ENCODE results near the gene ZNF787.

Gene ZNF787

DNA sequence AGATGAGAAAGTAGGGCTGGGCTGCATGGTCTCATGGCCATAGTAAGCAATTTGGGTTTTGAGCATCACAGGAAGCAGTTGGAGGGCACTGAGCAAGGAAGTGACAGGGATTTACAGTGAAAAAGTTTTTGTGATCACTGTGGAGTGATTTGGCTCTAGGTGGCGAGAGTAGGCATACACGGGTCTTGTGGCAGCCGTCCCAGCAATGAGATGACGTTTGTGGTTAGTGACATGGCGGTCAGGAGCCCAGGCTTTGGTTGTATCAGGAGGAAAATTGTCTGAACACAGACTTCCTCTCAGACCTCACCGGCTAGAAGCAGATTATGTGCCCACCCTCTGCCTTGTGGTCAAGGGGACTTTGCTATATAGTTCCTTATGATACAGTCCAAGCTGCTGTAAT, 23.3 kb upstream of the ZNF787 start:
- DNase-seq (ENCODE audit: low read depth in 2 of 2): no peak

DNA sequence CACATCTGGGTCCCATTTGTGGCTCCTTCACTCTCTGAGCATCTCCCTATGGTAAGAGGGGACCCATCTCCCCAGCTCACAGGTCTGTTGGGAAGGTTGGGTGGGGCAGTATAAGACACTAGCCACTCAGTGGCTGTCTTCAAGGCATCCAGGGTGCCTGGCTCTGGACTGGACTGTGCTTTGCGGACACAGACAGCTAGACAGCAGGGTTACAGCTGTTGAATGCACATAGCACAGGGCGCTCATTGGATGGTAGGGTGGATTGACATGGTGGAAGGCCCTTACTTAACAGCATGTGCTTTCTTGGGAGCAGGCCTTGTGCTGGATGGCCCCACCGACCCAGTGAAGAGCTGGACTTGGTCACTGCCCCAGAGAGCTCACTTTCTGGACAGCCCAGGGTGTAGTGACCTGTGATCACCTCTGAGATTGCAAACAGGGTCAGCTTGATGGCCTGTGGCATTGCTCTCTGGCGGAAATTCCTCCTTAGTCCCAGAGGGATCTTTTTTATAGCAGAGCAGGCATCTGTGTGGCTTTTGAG, 21.9 kb upstream of the ZNF787 start:
- no peak for DNase-seq (ENCODE audit: low read depth in 2 of 2)

DNA sequence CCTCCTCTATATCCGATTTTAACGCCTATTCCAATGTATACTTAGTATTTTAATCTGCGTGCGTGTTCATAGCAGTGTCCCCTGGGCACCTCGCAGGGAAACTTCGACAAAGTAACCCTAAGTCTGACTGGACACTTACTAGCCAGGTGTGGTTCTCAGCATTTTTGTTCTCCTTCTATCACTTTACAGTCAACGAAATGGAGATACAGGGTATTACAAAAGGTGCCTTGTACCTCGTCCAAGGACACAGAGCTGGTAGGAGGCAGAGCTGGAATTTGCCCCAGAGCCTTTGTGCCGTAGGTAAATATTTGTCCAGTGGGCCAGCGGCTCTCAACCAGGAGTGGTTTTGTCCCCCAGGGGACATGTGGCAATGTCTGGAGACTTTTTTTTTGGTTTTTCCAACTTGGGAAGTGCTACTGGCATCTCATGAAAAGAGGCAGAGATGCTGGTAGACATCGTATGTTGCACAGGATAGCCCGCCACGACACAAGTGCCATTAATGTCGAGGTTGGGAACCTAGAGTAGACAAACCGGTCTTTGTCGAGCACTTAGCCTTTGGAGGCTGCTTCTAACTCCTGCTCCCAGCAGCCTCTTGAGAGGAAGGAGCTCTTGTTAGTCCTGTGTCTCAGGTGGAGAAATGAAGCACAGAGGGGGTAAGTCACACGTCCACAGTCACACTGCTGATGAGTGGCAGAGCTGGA, 21.1 kb upstream of the ZNF787 start:
- DNase-seq (ENCODE audit: low read depth in 2 of 2): no peak

DNA sequence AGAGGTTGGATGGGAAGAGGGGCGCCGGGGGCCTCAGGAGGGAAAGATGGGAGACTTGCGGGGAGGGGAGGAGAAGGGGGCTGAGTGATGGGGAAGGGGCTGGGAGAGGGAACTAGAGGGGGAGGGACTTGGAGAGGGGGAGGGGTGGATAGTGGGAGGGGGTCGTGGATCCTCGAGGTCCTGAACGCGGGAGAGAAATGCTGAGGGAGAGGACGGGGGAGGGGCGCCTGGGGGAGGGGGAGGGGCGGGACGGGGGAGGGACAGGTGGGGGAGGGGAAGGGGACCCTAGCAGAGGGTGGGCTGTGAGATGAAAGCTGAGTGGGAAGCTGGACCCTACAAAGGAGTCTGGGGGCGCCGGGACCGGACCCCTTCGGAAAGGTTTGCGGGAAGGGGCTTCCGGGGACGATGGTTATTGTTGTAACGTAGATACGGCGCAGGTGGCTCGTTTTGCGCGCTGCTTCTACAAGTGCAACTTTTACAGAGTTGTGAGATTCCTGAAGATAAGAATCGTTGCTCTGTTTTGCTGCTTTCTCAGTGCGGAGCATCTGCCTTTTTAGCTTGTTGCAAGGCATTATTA, 20.4 kb upstream of the ZNF787 start:
- DNase-seq (ENCODE audit: low read depth in 2 of 2): no peak

DNA sequence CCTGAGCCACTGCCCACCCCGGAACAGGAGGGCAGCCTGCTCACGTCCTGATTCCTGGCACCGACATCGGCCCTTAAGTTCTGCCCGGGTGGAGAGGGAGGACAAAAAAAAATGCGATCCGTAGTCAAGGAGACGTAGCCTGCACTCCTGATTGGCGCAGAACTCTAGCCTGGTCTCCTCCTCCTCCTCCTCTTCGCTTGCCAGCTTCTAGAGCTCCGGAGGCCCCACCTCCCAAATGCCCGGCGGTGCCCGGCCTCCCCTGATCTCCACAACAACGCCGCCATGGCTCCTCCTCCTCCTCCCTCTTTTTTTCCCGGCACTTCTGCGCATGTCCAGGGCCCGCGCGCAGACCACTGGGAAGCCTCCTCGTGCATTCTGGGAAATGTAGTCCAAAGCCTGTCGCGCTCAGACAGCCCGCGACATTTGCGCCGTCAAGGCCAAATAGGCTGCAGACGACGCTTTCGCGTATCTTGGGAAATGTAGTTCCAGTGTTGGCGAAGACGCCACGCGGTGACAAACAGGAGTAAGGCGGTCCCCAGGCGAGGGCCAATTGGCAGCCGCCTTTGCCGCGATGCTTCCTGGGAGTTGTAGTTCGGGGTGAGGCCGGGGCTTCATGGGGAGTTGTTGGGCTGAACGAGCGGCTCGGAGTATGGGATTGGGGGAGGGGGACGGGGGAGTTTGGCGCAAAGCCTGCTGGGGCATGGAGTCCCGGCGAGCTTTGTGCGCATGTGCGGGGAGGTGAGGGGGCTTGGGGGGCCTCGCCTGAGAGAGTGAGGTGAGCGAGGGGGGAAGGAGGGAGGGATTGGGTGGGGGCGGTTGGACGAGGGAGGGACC, 19.7 kb upstream of the ZNF787 start, which contains the start of gene ZNF444:
ZNF444 (plus strand) TSS at position 705 of the 834 bp plus-strand sequence. CDS start 5,625 bp downstream, outside the sequence.
- peak; percentile 96 to 99 for DNase-seq (ENCODE audit: low read depth in 2 of 2)

DNA sequence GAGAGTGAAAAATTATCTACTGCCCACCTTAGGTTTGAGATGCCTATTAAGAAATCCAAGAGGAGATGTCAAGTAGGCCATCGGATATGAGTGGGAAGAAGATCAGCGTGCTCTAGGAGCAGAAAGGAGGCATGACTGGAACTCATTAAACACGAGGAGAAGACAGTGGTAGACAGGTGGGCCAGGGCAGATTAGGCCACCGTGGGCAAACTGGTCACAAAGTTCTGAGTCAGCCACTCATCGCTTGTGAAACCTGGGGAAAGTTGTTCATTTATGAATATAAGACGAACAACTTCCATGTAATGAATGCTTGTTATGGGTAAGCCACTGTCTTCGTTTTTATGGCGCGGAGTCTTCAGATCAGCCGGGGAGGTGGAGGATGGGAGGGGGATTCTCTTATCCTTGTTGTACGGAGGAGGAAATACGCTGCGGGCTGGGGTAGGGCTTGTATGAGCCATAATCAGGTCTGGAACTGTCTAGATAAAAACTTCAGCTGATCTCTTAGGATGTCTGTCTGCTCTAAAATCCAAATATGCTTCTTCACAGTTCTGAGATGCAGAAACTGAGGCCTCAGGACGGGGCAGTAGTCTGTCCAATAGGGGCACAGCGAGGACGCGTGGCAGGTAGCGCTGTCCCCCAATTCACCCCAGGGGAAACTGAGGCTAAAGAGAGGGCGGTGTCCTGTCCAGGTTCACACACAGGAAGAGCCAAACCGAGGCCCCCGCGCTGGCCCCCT, 18.9 kb upstream of the ZNF787 start:
- no peak for DNase-seq (ENCODE audit: low read depth in 2 of 2)

DNA sequence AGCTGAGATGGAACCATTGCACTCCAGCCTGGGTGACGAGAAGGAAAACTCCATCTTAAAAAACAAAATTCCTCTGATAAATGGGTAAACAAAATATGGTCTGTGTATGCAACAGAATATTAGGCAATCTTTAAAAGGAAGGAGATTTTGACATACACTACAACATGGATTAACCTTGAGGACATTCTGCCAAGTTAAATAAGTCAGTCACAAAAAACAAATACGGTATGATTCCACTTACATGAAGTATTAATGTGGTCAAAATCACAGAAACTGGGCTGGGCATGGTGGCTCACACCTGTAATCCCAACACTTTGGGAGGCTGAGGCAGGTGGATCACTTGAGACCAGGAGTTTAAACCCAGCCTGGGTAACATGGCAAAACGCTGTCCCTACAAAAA, 17.0 kb upstream of the ZNF787 start:
- DNase-seq (ENCODE audit: low read depth in 2 of 2): no peak

DNA sequence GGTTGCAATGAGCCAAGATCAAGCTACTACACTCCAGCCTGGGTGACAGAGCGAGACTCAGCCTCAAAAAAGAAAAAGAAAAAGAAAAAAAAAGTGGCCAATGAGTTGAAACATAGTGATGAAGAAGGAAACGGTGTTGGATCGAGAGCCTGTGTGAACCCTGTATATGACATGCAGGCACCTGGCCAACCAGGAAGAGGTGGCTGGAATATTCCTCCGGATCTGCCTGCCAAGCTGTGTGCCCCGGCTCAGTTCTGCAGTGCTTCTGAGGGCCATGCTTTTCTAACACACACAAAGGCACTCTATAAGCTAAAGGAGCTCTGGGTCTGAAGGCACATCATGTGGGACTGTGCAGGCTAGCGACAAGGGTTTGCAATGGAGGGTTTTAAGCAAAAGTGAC, 16.3 kb upstream of the ZNF787 start:
- DNase-seq (ENCODE audit: low read depth in 2 of 2): no peak

DNA sequence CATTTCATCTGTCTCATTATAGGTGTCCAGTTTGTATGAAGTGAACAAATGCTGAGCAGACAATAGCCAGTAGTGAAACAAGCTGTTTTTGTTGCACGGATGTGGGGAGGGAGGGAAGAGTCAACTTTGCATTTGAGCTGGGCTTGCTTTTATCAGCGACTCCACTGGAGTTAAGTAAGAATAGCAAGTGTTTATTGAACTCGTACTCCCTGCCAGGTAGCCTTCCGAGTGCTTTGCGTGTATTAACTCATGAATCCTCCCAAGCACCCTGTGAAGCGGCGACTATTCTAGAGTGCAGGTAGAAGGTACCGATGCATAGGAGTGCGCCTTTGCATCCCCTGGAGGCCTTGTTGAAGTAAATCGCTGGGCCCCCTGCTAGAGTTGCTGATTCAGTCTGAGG, 15.3 kb upstream of the ZNF787 start:
- DNase-seq (ENCODE audit: low read depth in 2 of 2): no peak

DNA sequence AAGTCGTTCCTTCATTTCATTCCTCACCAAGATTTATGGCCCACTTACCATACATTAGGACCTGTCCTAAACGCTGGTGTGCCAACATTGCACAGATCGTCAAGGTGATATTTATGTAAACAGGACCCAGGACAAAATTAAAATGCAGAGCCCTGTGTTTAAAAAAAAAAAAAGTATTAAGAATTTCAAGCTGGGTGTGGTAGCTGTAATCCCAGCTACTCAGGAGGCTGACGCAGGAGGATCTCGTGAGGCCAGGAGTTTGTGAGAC, 13.5 kb upstream of the ZNF787 start:
- no peak for DNase-seq (ENCODE audit: low read depth in 2 of 2)

DNA sequence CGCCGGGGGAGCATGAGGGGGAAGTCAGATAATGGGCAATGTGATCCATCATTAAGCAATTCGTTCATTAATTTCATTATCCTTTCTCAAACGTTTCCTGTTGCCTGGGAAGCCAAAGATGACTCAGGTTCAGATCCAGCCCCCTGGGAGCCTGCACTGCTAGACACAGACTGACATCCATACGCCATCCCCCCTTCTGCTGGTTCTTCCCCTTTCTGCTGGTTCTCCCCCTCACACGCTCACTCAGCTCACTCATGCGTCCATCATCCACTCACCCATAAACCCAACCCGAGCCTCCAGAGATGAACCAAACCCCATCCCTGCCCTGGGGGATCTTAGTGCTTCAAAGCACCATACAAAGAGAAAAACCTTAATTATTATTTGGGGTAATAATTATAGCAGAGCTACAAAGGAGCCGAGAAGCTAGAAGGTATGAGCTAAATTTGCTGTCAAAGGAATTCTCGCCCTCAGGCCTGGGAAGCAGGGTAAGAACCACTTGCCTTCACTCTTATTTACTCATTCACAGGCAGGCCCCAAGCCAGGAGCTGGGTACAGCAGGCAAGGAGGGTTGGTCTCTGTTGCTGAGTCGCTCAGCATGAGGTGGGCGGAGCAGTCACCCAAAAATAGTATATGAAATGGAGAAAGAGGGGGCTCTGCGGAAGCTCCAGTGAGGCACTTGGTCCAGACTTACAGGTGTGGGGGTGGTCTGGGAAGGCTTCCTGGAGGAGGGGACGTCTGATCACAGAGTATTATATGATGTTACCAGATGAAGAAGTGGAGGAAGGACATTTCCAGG, 13.0 kb upstream of the ZNF787 start:
- no peak for DNase-seq (ENCODE audit: low read depth in 2 of 2)

DNA sequence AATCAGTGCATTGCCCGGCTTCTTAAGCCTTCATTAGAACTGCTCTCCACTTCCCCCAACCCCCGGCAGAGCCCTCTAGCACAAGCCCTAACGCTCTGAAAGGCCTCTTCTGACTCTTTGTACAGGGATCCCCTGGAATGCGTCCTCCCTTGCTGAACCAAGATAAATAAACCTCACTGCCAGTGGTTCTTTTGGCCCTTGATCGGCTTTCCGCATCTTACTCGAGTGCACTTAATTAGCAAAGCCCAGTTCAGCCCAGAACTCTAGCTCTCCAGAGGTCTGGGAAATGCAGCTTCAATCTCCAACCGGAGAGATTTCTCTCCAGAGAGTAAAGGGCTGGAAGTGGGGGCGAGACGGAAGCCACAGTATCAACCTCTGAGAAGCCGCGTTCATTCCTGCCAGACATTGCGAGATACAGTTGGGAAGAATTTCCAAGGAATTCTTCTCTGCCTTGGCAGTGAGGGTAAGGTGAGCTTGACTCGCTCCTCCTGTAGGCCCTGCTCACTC, 11.3 kb upstream of the ZNF787 start:
- no peak for DNase-seq (ENCODE audit: low read depth in 2 of 2)

DNA sequence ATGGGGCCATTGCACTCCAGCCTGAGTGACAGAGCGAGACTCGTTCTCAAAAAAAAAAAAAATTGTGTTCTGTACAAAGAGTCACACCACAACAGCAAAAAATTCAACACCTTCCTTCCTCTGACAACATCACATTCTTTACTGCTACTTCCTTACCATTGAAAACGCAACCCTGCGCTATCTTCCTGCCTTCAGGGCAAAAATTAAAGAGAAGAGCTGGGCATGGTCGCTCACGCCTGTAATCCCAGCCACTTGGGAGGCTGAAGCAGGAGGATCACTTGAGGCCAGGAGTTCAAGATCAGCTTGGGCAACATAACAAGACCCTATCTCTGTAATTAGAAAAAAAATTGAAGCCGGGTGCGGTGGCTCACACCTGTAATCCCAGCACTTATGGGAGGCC, 10.6 kb upstream of the ZNF787 start:
- DNase-seq (ENCODE audit: low read depth in 2 of 2): no peak

DNA sequence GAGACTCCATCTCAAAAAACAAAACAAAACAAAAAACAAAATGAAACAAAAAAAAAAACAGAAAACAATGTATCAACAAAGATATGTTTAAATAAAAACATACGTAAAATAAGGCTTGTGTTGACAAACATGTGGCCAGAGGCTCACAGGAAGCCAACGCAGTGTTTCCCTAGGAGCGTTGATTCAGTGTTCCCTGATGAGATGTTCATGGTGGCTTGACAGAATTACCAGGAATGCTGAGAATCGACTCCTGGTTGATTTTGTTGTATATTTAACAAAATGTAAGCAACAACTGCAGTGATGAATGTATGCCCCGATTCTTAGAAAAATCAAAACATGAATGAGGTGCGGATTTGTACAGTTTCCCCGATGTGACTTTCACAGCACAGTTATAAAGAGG, 8.9 kb upstream of the ZNF787 start:
- DNase-seq (ENCODE audit: low read depth in 2 of 2): no peak

DNA sequence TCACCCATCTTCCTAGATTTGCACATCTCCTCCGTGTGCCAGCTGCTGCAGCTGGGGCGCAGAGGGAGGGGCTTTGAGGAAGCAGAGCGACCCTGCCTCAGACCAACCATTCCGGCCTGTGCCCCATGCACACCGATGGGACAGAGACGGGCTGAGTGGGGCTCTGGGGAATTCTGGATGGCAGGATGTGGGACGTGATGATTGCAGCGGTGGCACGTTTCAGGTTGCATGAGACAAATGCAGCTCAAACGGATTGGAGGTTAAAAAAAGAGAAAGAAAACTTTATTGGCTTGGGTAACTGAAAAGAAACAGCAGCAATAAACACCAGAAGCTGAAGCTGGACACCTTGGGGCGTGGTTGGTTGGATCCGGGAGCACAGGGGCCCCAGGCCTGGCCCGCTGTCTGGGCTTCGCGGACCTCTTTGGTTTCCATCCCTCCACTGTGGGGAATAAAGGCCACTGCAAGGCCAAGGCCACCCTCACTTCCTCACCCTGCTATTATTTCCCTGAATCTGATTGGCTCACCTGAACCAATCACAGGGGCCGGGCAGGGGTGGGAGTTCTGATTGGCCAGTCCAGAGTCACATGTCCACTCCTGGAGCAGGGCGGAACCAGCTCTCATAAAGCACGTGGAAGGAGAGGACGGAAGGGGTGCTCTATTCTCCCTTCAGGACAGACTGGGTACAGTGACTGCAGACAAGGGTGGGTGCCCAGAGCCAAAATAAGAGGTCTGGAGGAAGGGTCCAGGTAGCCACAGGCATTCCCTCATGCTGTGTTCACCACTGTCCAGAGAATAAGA, 6.1 kb upstream of the ZNF787 start:
- no peak for DNase-seq (ENCODE audit: low read depth in 2 of 2)

DNA sequence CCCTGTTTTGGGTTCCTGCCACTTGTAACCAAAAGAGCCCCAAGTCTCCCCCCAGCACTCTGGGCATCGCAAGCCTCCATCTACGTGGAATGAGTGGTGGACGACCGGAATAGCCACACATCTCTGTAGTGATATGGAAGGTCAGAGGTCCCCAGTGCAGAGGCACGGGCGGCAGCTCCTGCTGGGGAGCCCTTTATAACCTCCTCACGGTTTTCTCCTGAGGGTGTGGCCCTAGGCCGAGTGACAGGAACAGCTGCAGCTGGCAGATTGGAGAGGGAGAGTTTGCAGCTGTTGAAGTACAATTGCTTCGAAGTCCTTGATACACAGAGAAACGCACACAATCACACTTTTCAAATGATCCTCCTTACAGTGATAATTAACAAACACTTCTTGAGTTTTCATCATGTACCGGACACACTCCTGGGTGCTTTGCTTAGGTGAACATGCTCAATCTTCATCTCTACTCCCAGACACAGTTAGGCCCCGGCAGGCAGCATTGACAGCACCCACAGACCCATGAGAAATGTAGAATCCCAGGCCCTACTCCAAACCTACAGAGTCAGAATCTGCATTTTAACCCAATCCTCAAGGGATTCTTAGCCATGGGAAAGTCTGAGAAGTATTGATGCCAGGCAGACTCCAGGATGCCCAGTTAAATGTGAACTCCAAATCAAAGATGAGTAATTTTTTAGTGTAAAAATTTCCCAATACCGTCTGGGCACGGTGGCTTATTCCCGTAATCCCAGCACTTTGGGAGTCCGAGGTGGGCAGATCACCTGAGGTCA, 4.9 kb upstream of the ZNF787 start:
- no peak for DNase-seq (ENCODE audit: low read depth in 2 of 2)

DNA sequence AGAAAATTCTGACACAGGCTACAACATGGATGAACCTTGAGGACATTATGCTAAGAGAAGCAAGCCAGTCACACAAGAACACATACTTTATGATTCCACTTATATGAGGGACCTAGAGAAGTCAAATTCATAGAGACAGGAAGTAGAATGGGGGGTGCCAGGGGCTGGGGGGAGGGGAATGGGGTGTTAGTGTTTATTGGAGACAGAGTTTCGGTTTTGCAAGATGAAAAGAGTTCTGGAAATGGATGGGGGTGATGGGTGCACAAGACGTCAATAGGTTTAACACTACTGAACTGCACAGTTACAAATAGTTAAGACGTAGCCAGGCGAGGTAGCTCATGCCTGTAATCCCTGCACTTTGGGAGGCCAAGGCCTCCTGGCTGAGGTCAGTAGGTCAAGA, 3.5 kb upstream of the ZNF787 start:
- DNase-seq (ENCODE audit: low read depth in 2 of 2): no peak

DNA sequence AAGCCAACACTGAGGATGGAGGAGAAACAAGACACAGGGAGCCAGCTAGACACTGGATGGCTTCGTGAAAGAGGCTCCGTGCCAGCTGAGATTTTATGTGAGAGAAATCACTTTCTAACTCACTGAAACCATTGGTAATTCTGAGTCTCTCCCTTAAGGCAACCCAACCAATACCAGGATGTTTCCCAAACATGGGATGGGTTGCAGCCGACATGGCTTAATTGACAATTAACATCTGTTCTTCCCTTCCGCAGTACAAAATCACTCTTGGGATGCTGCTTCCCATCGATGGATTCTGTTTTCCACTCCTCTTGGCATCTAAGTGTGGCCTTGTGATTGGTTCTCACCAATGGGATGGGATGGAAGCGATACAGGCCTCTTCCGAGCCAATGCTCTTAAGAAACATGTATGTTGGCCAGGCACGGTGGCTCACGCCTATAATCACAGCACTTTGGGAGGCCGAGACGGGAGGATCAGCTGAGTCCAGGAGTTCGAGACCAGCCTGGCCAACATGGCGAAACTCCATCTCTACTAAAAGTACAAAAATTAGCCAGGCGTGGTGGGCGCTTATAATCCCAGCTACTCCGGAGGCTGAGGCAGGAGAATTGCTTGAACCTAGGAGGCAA, 2.3 kb upstream of the ZNF787 start:
- no peak for DNase-seq (ENCODE audit: low read depth in 2 of 2)
